ENCODE results near the gene SHC4. TPM values are rescaled to one million over a fixed set of nuclear protein-coding genes. Genes with fewer than 3 reads are reported as not detected.

SHC4 gene
- total and polyA plus RNA-seq, 4 donors = 0.09 to 1.9 (median 0.44) TPM

- no peak for ATAC-seq (ENCODE audit: insufficient read depth, low FRiP score)
- H3K27ac ChIP-seq (ENCODE audit: low read depth in 1 of 2, low read length in 1 of 2) = no peak overlapping the region
- H3K4me1 ChIP-seq (ENCODE audit: control insufficient read depth in 5 of 5, insufficient read depth in 5 of 5, low read length in 5 of 5) = peaks cover 0 to 6% (median 0%) of the 10 kb centered on the region in 5 donors
- H3K36me3 ChIP-seq (ENCODE audit: control insufficient read depth in 4 of 4, insufficient read depth in 4 of 4, low read length in 4 of 4) = no peaks in the 10 kb centered on the region
- TF ChIP-seq CTCF (IDR thresholded peaks at IDR 0.05; ENCODE audit: control extremely low read depth, extremely low read depth) = no peak
- H3K4me3 ChIP-seq = no peak overlapping the region
- no peak for DNase-seq
- H3K27me3 ChIP-seq (ENCODE audit: control insufficient read depth in 3 of 3, insufficient read depth in 3 of 3, low read length in 2 of 3) = no peaks in the 10 kb centered on the region
- WGBS, 2 donors = 85 to 92% methylated on average over 6 of the region's 6 CpGs
- H3K9me3 ChIP-seq (ENCODE audit: control insufficient read depth in 4 of 4, insufficient read depth in 3 of 4, low read length in 3 of 4) = no peaks in the 10 kb centered on the region
- H3K9ac ChIP-seq (ENCODE audit: insufficient read depth in 1 of 2, low read length in 2 of 2) = no peak overlapping the region
These were observed 23.2 kb downstream of the SHC4 start for GRCh38 chr15:48940508-48940907.

GRCh38 chr15:48939648-48940047 is 24.1 kb downstream of the SHC4 start:
- Histone ChIP-seq H3K4me3 (no peak overlapping the region), H3K9ac (ENCODE audit: insufficient read depth in 1 of 2, low read length in 2 of 2) (no peak overlapping the region), H3K4me1 (ENCODE audit: control insufficient read depth in 5 of 5, insufficient read depth in 5 of 5, low read length in 5 of 5) (peaks cover 0 to 4% (median 0%) of the 10 kb centered on the region in 5 donors), H3K27me3 (ENCODE audit: control insufficient read depth in 3 of 3, insufficient read depth in 3 of 3, low read length in 2 of 3) (no peaks in the 10 kb centered on the region), H3K36me3 (ENCODE audit: control insufficient read depth in 4 of 4, insufficient read depth in 4 of 4, low read length in 4 of 4) (no peaks in the 10 kb centered on the region), H3K27ac (ENCODE audit: low read depth in 1 of 2, low read length in 1 of 2) (no peak overlapping the region), H3K9me3 (ENCODE audit: control insufficient read depth in 4 of 4, insufficient read depth in 3 of 4, low read length in 3 of 4) (no peaks in the 10 kb centered on the region)
- ATAC-seq (ENCODE audit: insufficient read depth, low FRiP score) = no peak
- 91 to 92% methylated on average over 4 of the region's 4 CpGs for WGBS, 2 donors
- no peak for TF ChIP-seq CTCF (IDR thresholded peaks at IDR 0.05; ENCODE audit: control extremely low read depth, extremely low read depth)
- no peak for DNase-seq

GRCh38 chr15:48937886-48938285 is 25.8 kb downstream of the SHC4 start:
- TF ChIP-seq CTCF (IDR thresholded peaks at IDR 0.05; ENCODE audit: control extremely low read depth, extremely low read depth) = no peak
- no peaks in the 10 kb centered on the region for H3K36me3 ChIP-seq (ENCODE audit: control insufficient read depth in 4 of 4, insufficient read depth in 4 of 4, low read length in 4 of 4)
- no peaks in the 10 kb centered on the region for H3K9me3 ChIP-seq (ENCODE audit: control insufficient read depth in 4 of 4, insufficient read depth in 3 of 4, low read length in 3 of 4)
- no peak overlapping the region for H3K4me3 ChIP-seq
- DNase-seq = no peak
- H3K4me1 ChIP-seq (ENCODE audit: control insufficient read depth in 5 of 5, insufficient read depth in 5 of 5, low read length in 5 of 5) = peaks cover 0 to 4% (median 0%) of the 10 kb centered on the region in 5 donors
- no peak overlapping the region for H3K9ac ChIP-seq (ENCODE audit: insufficient read depth in 1 of 2, low read length in 2 of 2)
- WGBS, 2 donors = 82 to 89% methylated on average over 2 of the region's 2 CpGs
- no peak overlapping the region for H3K27ac ChIP-seq (ENCODE audit: low read depth in 1 of 2, low read length in 1 of 2)
- no peaks in the 10 kb centered on the region for H3K27me3 ChIP-seq (ENCODE audit: control insufficient read depth in 3 of 3, insufficient read depth in 3 of 3, low read length in 2 of 3)
- ATAC-seq (ENCODE audit: insufficient read depth, low FRiP score) = no peak

- Histone ChIP-seq H3K9ac (ENCODE audit: insufficient read depth in 1 of 2, low read length in 2 of 2) (no peak overlapping the region), H3K27ac (ENCODE audit: low read depth in 1 of 2, low read length in 1 of 2) (no peak overlapping the region), H3K4me1 (ENCODE audit: control insufficient read depth in 5 of 5, insufficient read depth in 5 of 5, low read length in 5 of 5) (peaks cover 0 to 4% (median 0%) of the 10 kb centered on the region in 5 donors), H3K27me3 (ENCODE audit: control insufficient read depth in 3 of 3, insufficient read depth in 3 of 3, low read length in 2 of 3) (no peaks in the 10 kb centered on the region), H3K4me3 (no peak overlapping the region), H3K9me3 (ENCODE audit: control insufficient read depth in 4 of 4, insufficient read depth in 3 of 4, low read length in 3 of 4) (no peaks in the 10 kb centered on the region), H3K36me3 (ENCODE audit: control insufficient read depth in 4 of 4, insufficient read depth in 4 of 4, low read length in 4 of 4) (no peaks in the 10 kb centered on the region)
- WGBS, 2 donors = 78 to 97% methylated on average over 1 of the region's 1 CpG
- DNase-seq (no peak), ATAC-seq (ENCODE audit: insufficient read depth, low FRiP score) (no peak)
- no peak for TF ChIP-seq CTCF (IDR thresholded peaks at IDR 0.05; ENCODE audit: control extremely low read depth, extremely low read depth)
These were observed 27.1 kb downstream of the SHC4 start for GRCh38 chr15:48936666-48937065.

Data from lung (tissue), 12 donors.